Spleen (tissue), 11 donors: ENCODE results near the gene FAM50A. TPM values are rescaled to one million over a fixed set of nuclear protein-coding genes. Genes with fewer than 3 reads are reported as not detected.

Experiments
- DNase-seq: peaks from one replicate; pipeline ENCODE4 v3.0.0-alpha.2; 2020
- H3K27ac ChIP-seq, 8 donors: fragments of 200-600 bp; sonication (generic) in 7 of 8; 1 replicate in 4 of 8; 2 replicates in 4 of 8; pipeline versions ENCODE4 v1.5.0 to v1.8.0; 2016 to 2021; ENCODE audit warnings: inconsistent platforms in 4 of 8, mild to moderate bottlenecking in 4 of 8, moderate library complexity in 1 of 8
- H3K27me3 ChIP-seq, 7 donors: fragments of 200-600 bp; sonication (generic) in 6 of 7; replicated peaks in 1 of 7; 1 replicate in 4 of 7; 2 replicates in 3 of 7; pipeline versions ENCODE4 v1.5.0 to v1.8.0; 2016 to 2021; ENCODE audit warnings: inconsistent platforms in 3 of 7, mild to moderate bottlenecking in 1 of 7
- H3K36me3 ChIP-seq, 6 donors: fragments of 200-600 bp; sonication (generic) in 5 of 6; 1 replicate in 4 of 6; 2 replicates in 2 of 6; pipeline versions ENCODE4 v1.5.0 to v1.8.0; 2016 to 2021; ENCODE audit warnings: inconsistent platforms in 2 of 6
- H3K4me1 ChIP-seq, 6 donors: fragments of 200-600 bp; sonication (generic) in 5 of 6; 1 replicate in 3 of 6; 2 replicates in 3 of 6; pipeline versions ENCODE4 v1.5.0 to v1.8.0; 2016 to 2021; ENCODE audit warnings: inconsistent platforms in 3 of 6
- H3K4me3 ChIP-seq, 8 donors: fragments of 200-600 bp; sonication (generic) in 7 of 8; 1 replicate in 4 of 8; 2 replicates in 4 of 8; pipeline versions ENCODE4 v1.5.0 to v1.8.0; 2016 to 2021; ENCODE audit warnings: inconsistent platforms in 4 of 8, mild to moderate bottlenecking in 4 of 8, moderate library complexity in 2 of 8
- H3K9me3 ChIP-seq, 8 donors: fragments of 200-600 bp; sonication (generic) in 7 of 8; 1 replicate in 4 of 8; 2 replicates in 4 of 8; pipeline versions ENCODE4 v1.5.0 to v1.8.0; 2016 to 2021; ENCODE audit warnings: inconsistent platforms in 4 of 8
- POLR2A ChIP-seq, 3 donors: fragments of 450-650 bp; IDR thresholded peaks; one replicate each; pipeline ENCODE4 v1.5.1; 2017; ENCODE audit warnings: antibody characterized with exemption in 3 of 3, mild to moderate bottlenecking in 1 of 3
- POLR2AphosphoS5 ChIP-seq, 3 donors: sonication (generic); formaldehyde crosslinking; IDR thresholded peaks; one replicate each; pipeline ENCODE4 v1.5.1; 2017; ENCODE audit warnings: antibody characterized with exemption in 3 of 3
- WGBS, 5 donors: extraction: QIAGEN DNeasy Blood & Tissue Kit in 3 of 5; methylation state at CpG; one replicate each; pipeline versions ENCODE4 v1.1.5 to v1.1.7; 2013 to 2018; 5-methylcytosine and 5-hydroxymethylcytosine counted together
- intact Hi-C: fragments of 100-400 bp; cut with DNase I; formaldehyde crosslinking; loops from one replicate; pipeline ENCODE4 v1.15.0; 2023; ENCODE audit warnings: low total_unique reads
- polyA plus RNA-seq, 3 donors: library from polyadenylated mRNA; stranded (reverse); fragments of 200-250 nt; gene quantifications; one replicate each; pipeline ENCODE4 v1.2.1, GENCODE V29; 2013
- total RNA-seq, 7 donors: library from RNA; depleted of rRNA in 3 of 7; stranded (reverse); fragments of >200 nt in 3 of 7; fragmentation: NEBNext Ultra II Directional in 4 of 7; extraction: Animal tissue kit (Norgen Biotek cat#: 25700) in 4 of 7; gene quantifications; one replicate each; pipeline versions ENCODE4 v1.1.0 to v1.2.1, GENCODE V29; 2016 to 2021
- TF ChIP-seq, protein P1 (sequence below), 11 experiments: fragments of 200-600 bp in 7 of 11; fragments of 450-650 bp in 4 of 11; sonication (generic) in 4 of 11; IDR thresholded peaks in 8 of 11; conservative IDR thresholded peaks in 3 of 11; 1 replicate in 7 of 11; 2 replicates in 4 of 11; pipeline versions ENCODE4 v1.4.0 to v1.8.0; 2016 to 2021; ENCODE audit warnings: antibody characterized with exemption in 11 of 11, inconsistent platforms in 4 of 11, mild to moderate bottlenecking in 1 of 11
- donor health status: healthy with polysubstance abuse.
- donor health status: DM: no; HTN: no; CAD: no; lungs with moderate emphysema.
- donor health status: DM: no; HTN: no; CAD: no.
- donor health status: Bipolar disorder and iron deficiency.
- donor health status: healthy.
- donor health status: DM: no; HTN: no; CAD: no.
- donor health status: DM: yes; HTN: yes; CAD: no.

FAM50A gene
- total and polyA plus RNA-seq, 10 donors: 30.3 to 123 (median 47.9) TPM

DNA sequence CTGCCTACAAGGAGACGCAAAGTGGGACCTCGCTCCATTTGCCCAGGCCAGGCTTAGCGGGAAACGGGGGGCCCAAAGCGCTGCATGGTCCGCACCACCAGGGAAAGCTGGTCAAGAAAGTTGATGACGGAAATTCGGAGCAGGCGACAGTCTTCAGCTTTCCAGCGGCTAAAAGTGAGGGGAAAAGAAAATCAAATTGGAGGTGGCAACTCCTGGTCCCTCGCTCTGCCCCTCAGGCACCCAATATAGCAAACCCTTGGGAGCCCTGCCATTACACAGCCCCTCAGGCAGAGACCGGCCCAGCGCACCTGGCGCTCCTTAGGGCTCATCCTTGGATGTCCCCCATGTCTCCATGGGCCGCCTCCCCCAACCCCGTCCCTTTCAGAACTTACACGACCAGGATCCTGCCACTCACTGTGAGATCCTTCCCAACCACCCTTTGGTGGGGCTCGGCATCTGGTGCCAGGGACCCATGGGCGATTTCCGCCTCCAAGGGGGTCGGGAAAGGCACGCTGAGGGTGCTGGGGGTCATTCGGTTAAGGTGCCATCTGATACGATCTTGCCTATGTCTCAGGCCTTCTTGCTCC is 34.0 kb downstream of the FAM50A start:
- peak overlapping the region; percentile 75 to 92 (median 88) for H3K27ac ChIP-seq

GRCh38 chrX:154478728-154479622 is 35.0 kb downstream of the FAM50A start, which contains the start of gene LAGE3:
Gene LAGE3, minus strand, starts transcription at chrX:154479281. Its CDS starts 366 bp downstream, at chrX:154478915.
- Histone ChIP-seq H3K36me3 (peaks cover 0 to 6% (median 0%) of the 10 kb centered on the region in 6 donors), H3K9me3 (no peaks in the 10 kb centered on the region), H3K4me1 (peaks cover 0 to 26% (median 8%) of the 10 kb centered on the region in 6 donors), H3K27ac (peak within 1 kb of the TSS; percentile 75 to 92 (median 88)), H3K27me3 (no peaks in the 10 kb centered on the region), H3K4me3 (peak within 1 kb of the TSS; percentile 18 to 70 (median 46))
- DNase-seq: peak; percentile 97
- 1 to 54% (median 3%) methylated on average over 10 to 85 of the region's 85 CpGs for WGBS, 5 donors
- TF ChIP-seq POLR2A (IDR thresholded peaks at IDR 0.05) (peak in 1 of 3 donors; percentile 39), POLR2AphosphoS5 (IDR thresholded peaks at IDR 0.05) (peak; percentile 88 to 91 (median 90))
- TF ChIP-seq, protein P1, sequence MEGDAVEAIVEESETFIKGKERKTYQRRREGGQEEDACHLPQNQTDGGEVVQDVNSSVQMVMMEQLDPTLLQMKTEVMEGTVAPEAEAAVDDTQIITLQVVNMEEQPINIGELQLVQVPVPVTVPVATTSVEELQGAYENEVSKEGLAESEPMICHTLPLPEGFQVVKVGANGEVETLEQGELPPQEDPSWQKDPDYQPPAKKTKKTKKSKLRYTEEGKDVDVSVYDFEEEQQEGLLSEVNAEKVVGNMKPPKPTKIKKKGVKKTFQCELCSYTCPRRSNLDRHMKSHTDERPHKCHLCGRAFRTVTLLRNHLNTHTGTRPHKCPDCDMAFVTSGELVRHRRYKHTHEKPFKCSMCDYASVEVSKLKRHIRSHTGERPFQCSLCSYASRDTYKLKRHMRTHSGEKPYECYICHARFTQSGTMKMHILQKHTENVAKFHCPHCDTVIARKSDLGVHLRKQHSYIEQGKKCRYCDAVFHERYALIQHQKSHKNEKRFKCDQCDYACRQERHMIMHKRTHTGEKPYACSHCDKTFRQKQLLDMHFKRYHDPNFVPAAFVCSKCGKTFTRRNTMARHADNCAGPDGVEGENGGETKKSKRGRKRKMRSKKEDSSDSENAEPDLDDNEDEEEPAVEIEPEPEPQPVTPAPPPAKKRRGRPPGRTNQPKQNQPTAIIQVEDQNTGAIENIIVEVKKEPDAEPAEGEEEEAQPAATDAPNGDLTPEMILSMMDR (IDR thresholded peaks at IDR 0.05 in 8 of 11, conservative IDR thresholded peaks at IDR 0.05 in 3 of 11): peak in 1 of 11 experiments; percentile 11
- intact Hi-C loops: no loop called here

More for the DNA sequence above, 34.0 kb downstream of the FAM50A start:
- peaks cover 0 to 24% (median 8%) of the 10 kb centered on the region in 6 donors for H3K4me1 ChIP-seq
- intact Hi-C loops: no loop called here
- DNase-seq: peak; percentile 79
- WGBS, 5 donors: 62 to 77% (median 67%) methylated on average over 23 to 24 of the region's 24 CpGs
- H3K36me3 ChIP-seq: peaks cover 0 to 4% (median 0%) of the 10 kb centered on the region in 6 donors
- no peaks in the 10 kb centered on the region for H3K9me3 ChIP-seq
- TF ChIP-seq POLR2AphosphoS5 (IDR thresholded peaks at IDR 0.05): no peak
- TF ChIP-seq, protein P1 (IDR thresholded peaks at IDR 0.05 in 8 of 11, conservative IDR thresholded peaks at IDR 0.05 in 3 of 11): no peak
- TF ChIP-seq POLR2A (IDR thresholded peaks at IDR 0.05): no peak
- no peaks in the 10 kb centered on the region for H3K27me3 ChIP-seq
- H3K4me3 ChIP-seq: peak overlapping the region in 6 of 8 donors; percentile 40 to 70 (median 52)

GRCh38 chrX:154481195-154481594 is 37.3 kb downstream of the FAM50A start:
- Histone ChIP-seq H3K27ac (no peak overlapping the region), H3K9me3 (no peaks in the 10 kb centered on the region), H3K4me1 (peaks cover 0 to 46% (median 24%) of the 10 kb centered on the region in 6 donors), H3K4me3 (no peak overlapping the region), H3K27me3 (no peaks in the 10 kb centered on the region), H3K36me3 (peaks cover 0 to 20% (median 0%) of the 10 kb centered on the region in 6 donors)
- TF ChIP-seq POLR2A (IDR thresholded peaks at IDR 0.05) (no peak), POLR2AphosphoS5 (IDR thresholded peaks at IDR 0.05) (no peak)
- TF ChIP-seq, protein P1 (IDR thresholded peaks at IDR 0.05 in 8 of 11, conservative IDR thresholded peaks at IDR 0.05 in 3 of 11): no peak
- intact Hi-C loops: no loop called here
- DNase-seq: no peak
- 82 to 99% (median 88%) methylated on average over 5 of the region's 5 CpGs for WGBS, 5 donors
